SK-N-SH (cell line): ENCODE results near the gene YIF1B. TPM values are rescaled to one million over a fixed set of nuclear protein-coding genes. Genes with fewer than 3 reads are reported as not detected.

ENCODE experiments used
- CTCF ChIA-PET: fragments of 300-600, 350-600 bp; formaldehyde crosslinking; extraction: SDS; loops from one replicate; lab custom pipeline; 2021; lab: Yijun Ruan, JAX
- POLR2A ChIA-PET: fragments of 350-600 bp; sonication (Branson Sonifier 250); formaldehyde crosslinking; extraction: SDS; loops from one replicate; lab custom pipeline; 2020; ENCODE audit warnings: antibody characterized with exemption, inconsistent platforms; lab: Yijun Ruan, JAX
- DNase-seq: peaks from one replicate; pipeline ENCODE4 v3.0.0; 2012
- H2AFZ ChIP-seq: fragments of 200-600 bp; sonication (generic); 2 replicates; pipeline ENCODE4 v1.8.1; 2016; ENCODE audit warnings: antibody characterized with exemption, mild to moderate bottlenecking, low read depth
- H3F3A ChIP-seq: fragments of 200-600 bp; sonication (generic); replicated peaks from 2 replicates; pipeline ENCODE3; 2016; ENCODE audit warnings: antibody characterized with exemption, mild to moderate bottlenecking; ENCODE audit not compliant: insufficient read depth
- H3K27ac ChIP-seq, 2 experiments: fragments of 200-500 bp in 1 of 2; fragments of 200-600 bp in 1 of 2; sonication (Bioruptor generic) in 1 of 2; sonication (generic), shearing (Covaris generic) in 1 of 2; 2 replicates each; pipeline versions ENCODE4 v1.5.1 to v1.6.1; 2014 to 2016; ENCODE audit warnings: low read depth in 2 of 2, inconsistent platforms in 1 of 2, low read length in 1 of 2, mild to moderate bottlenecking in 1 of 2, mixed read lengths in 1 of 2
- H3K27me3 ChIP-seq: fragments of 200-600 bp; sonication (generic), shearing (Covaris generic); 2 replicates; pipeline ENCODE4 v1.6.1; 2016; ENCODE audit warnings: mixed run types; ENCODE audit not compliant: insufficient read depth
- H3K36me3 ChIP-seq, 2 experiments: fragments of 200-500 bp in 1 of 2; fragments of 200-600 bp in 1 of 2; sonication (Bioruptor generic) in 1 of 2; sonication (generic) in 1 of 2; replicated peaks in 1 of 2; 2 replicates each; pipeline versions ENCODE3 to v1.5.1; 2014 to 2016; ENCODE audit warnings: low read length in 1 of 2, mild to moderate bottlenecking in 1 of 2; ENCODE audit not compliant: insufficient read depth in 2 of 2, control insufficient read depth in 1 of 2
- H3K4me1 ChIP-seq, 2 experiments: fragments of 200-500 bp in 1 of 2; fragments of 200-600 bp in 1 of 2; sonication (Bioruptor generic) in 1 of 2; sonication (generic), shearing (Covaris generic) in 1 of 2; 2 replicates each; pipeline versions ENCODE4 v1.5.1 to v1.6.1; 2014 to 2016; ENCODE audit warnings: low read depth in 1 of 2, low read length in 1 of 2, mixed run types in 1 of 2; ENCODE audit not compliant: insufficient read depth in 2 of 2, control insufficient read depth in 1 of 2
- H3K4me2 ChIP-seq: fragments of 200-600 bp; sonication (generic), shearing (Covaris generic); 2 replicates; pipeline ENCODE4 v1.6.1; 2017; ENCODE audit warnings: mixed run types
- H3K4me3 ChIP-seq, 2 experiments: fragments of 200-500 bp in 1 of 2; fragments of 200-600 bp in 1 of 2; sonication (Bioruptor generic) in 1 of 2; sonication (generic), shearing (Covaris generic) in 1 of 2; 2 replicates each; pipeline versions ENCODE4 v1.5.1 to v1.8.1; 2014 to 2016; ENCODE audit warnings: low read depth in 2 of 2, inconsistent platforms in 1 of 2, low read length in 1 of 2, mild to moderate bottlenecking in 1 of 2, mixed read lengths in 1 of 2, moderate library complexity in 1 of 2
- H3K79me2 ChIP-seq: fragments of 200-600 bp; sonication (generic); 2 replicates; pipeline ENCODE4 v1.8.1; 2017; ENCODE audit warnings: mild to moderate bottlenecking; ENCODE audit not compliant: insufficient read depth
- H3K9ac ChIP-seq: fragments of 200-600 bp; sonication (generic); 2 replicates; pipeline ENCODE4 v1.6.1; 2017; ENCODE audit warnings: mixed run types
- H3K9me2 ChIP-seq: fragments of 200-600 bp; sonication (generic); 2 replicates; pipeline ENCODE4 v1.6.1; 2017; ENCODE audit warnings: mixed run types
- H3K9me3 ChIP-seq: fragments of 200-600 bp; sonication (generic); 2 replicates; pipeline ENCODE4 v1.6.1; 2017; ENCODE audit warnings: mixed run types, mild to moderate bottlenecking, moderate library complexity
- H4K20me1 ChIP-seq: fragments of 200-600 bp; sonication (generic); 2 replicates; pipeline ENCODE4 v1.6.1; 2017; ENCODE audit warnings: mild to moderate bottlenecking, mixed run types; ENCODE audit not compliant: insufficient read depth
- ELF1 ChIP-seq: IDR thresholded peaks from 2 replicates; pipeline ENCODE4 v1.4.0; 2012
- EZH2phosphoT487 ChIP-seq: fragments of 200-600 bp; sonication (generic); IDR thresholded peaks from 2 replicates; pipeline ENCODE4 v1.6.1; 2017; ENCODE audit warnings: low read depth, mixed run types, mild to moderate bottlenecking, antibody characterized with exemption, moderate library complexity, borderline replicate concordance
- FOXJ3 ChIP-seq: sonication (generic); formaldehyde crosslinking; IDR thresholded peaks from 2 replicates; pipeline ENCODE4 v1.5.1; 2020; ENCODE audit warnings: mild to moderate bottlenecking, missing genetic modification reagents
- GATA2 ChIP-seq: sonication (generic); formaldehyde crosslinking; IDR thresholded peaks from 2 replicates; pipeline ENCODE4 v1.5.0; 2020; ENCODE audit warnings: mild to moderate bottlenecking, missing genetic modification reagents
- JUND ChIP-seq: IDR thresholded peaks from 2 replicates; pipeline ENCODE4 v1.4.0; 2012
- MEF2A ChIP-seq: IDR thresholded peaks from 2 replicates; pipeline ENCODE4 v1.4.0; 2012; ENCODE audit warnings: low read depth, borderline replicate concordance
- MXI1 ChIP-seq: IDR thresholded peaks from 2 replicates; pipeline ENCODE4 v1.6.1; 2012; ENCODE audit warnings: mild to moderate bottlenecking, low read depth, low read length, improper control_type of control experiment
- NRF1 ChIP-seq: IDR thresholded peaks from 2 replicates; pipeline ENCODE4 v1.6.1; 2012; ENCODE audit warnings: low read depth, mild to moderate bottlenecking, low read length
- RCOR1 ChIP-seq: fragments of 150-350 bp; IDR thresholded peaks from 2 replicates; pipeline ENCODE4 v1.6.1; 2017; ENCODE audit warnings: antibody characterized with exemption, low read length
- REST ChIP-seq: IDR thresholded peaks from 2 replicates; pipeline ENCODE4 v1.6.1; 2012; ENCODE audit warnings: mild to moderate bottlenecking, low read depth, low read length, moderate library complexity
- SIN3A ChIP-seq: IDR thresholded peaks from 2 replicates; pipeline ENCODE4 v1.6.1; 2012; ENCODE audit warnings: low read depth, mild to moderate bottlenecking, low read length, moderate library complexity, borderline replicate concordance
- USF2 ChIP-seq: fragments of 150-350 bp; IDR thresholded peaks from 2 replicates; pipeline ENCODE4 v1.6.1; 2017; ENCODE audit warnings: antibody characterized with exemption, low read length, low read depth, borderline replicate concordance
- WGBS: methylation state at CpG from one replicate; pipeline ENCODE4 v1.1.6; 2017; ENCODE audit warnings: low lambda C conversion rate; 5-methylcytosine and 5-hydroxymethylcytosine counted together
- polyA plus RNA-seq, 3 experiments: library from polyadenylated mRNA; depleted of rRNA; stranded (reverse); fragments of >200 nt; gene quantifications; 2 replicates each; pipeline ENCODE4 v1.2.3, GENCODE V29; 2012
- TF ChIP-seq, protein P1 (sequence below): IDR thresholded peaks from 2 replicates; pipeline ENCODE4 v1.4.0; 2012; ENCODE audit warnings: low read depth
- TF ChIP-seq, protein P2 (sequence below): fragments of 150-350 bp; IDR thresholded peaks from 2 replicates; pipeline ENCODE4 v1.6.1; 2016; ENCODE audit warnings: mild to moderate bottlenecking, low read depth, low read length
- TF ChIP-seq, protein P3 (sequence below): IDR thresholded peaks from 2 replicates; pipeline ENCODE4 v1.4.0; 2012; ENCODE audit warnings: low read depth, borderline replicate concordance

Gene YIF1B
- polyA plus RNA-seq, 1 of the 3 experiments (the other 2 are of a cell fraction): 121 TPM

DNA sequence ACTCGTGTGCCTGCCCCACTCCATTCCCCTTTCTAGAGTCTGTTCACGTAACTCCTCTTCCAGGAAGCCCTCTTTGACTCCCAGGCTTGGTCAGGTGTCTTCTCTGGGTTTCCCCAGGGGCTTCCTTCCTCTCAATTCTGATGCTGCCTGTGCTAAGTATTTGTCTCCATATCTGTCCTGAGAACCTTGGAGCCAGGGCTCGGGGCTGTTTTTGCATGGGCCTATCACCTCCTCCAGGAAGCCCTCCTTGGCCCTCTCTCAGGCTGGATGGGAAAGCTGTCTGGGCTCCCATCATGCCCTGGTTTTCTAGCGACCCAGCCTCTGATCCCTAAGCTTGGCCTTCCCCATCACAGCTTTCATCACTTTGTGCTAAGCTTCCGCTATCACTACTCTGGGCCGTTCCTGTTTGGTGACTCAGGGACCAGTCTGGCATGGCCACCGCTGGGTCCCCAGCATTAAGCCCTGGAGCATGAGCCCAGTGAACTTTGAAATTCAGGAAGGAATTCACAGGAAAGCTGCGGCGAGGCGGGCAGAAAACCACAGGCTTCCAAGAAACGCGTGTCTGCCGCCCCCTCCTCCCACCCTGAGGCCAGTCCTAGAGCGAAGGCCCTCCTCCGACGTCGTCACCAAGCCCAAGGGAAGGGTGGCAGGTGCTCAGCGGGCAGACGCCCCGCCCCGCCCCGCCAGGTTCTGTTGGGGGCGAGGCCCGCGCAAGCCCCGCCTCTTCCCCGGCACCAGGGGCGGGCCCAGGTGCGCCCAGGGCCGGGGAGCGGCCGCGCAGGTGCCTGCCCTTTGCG, 51.9 kb downstream of the YIF1B start (continued):
- TF ChIP-seq REST (no peak), SIN3A (no peak), MXI1 (no peak), JUND (no peak), GATA2 (CRISPR knock-in tag) (no peak), RCOR1 (no peak), MEF2A (no peak)
- TF ChIP-seq, protein P1, sequence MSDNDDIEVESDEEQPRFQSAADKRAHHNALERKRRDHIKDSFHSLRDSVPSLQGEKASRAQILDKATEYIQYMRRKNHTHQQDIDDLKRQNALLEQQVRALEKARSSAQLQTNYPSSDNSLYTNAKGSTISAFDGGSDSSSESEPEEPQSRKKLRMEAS: no peak
- TF ChIP-seq, protein P2, sequence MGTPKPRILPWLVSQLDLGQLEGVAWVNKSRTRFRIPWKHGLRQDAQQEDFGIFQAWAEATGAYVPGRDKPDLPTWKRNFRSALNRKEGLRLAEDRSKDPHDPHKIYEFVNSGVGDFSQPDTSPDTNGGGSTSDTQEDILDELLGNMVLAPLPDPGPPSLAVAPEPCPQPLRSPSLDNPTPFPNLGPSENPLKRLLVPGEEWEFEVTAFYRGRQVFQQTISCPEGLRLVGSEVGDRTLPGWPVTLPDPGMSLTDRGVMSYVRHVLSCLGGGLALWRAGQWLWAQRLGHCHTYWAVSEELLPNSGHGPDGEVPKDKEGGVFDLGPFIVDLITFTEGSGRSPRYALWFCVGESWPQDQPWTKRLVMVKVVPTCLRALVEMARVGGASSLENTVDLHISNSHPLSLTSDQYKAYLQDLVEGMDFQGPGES: no peak

- no peak overlapping the region for H2AFZ ChIP-seq
- 95% methylated on average over 7 of the region's 7 CpGs for WGBS
- H3F3A ChIP-seq: no peaks in the 10 kb centered on the region
- H3K79me2 ChIP-seq: no peaks in the 10 kb centered on the region
- peaks cover 0 to 9% of the 10 kb centered on the region in 2 experiments; a peak in 1 of 4 replicates for H3K4me1 ChIP-seq
- H3K27me3 ChIP-seq: no peaks in the 10 kb centered on the region
- DNase-seq: no peak
- no peaks in the 10 kb centered on the region for H4K20me1 ChIP-seq
- H3K4me2 ChIP-seq: no peak overlapping the region
- no peaks in the 10 kb centered on the region for H3K9me2 ChIP-seq
- TF ChIP-seq NRF1: no peak
- TF ChIP-seq USF2: no peak
- TF ChIP-seq, protein P2: no peak
- TF ChIP-seq EZH2phosphoT487: no peak
- no peak for TF ChIP-seq ELF1
- TF ChIP-seq FOXJ3 (CRISPR knock-in tag): no peak
- TF ChIP-seq SIN3A: no peak
- no peak for TF ChIP-seq MXI1
- TF ChIP-seq JUND: no peak
- TF ChIP-seq, protein P3, sequence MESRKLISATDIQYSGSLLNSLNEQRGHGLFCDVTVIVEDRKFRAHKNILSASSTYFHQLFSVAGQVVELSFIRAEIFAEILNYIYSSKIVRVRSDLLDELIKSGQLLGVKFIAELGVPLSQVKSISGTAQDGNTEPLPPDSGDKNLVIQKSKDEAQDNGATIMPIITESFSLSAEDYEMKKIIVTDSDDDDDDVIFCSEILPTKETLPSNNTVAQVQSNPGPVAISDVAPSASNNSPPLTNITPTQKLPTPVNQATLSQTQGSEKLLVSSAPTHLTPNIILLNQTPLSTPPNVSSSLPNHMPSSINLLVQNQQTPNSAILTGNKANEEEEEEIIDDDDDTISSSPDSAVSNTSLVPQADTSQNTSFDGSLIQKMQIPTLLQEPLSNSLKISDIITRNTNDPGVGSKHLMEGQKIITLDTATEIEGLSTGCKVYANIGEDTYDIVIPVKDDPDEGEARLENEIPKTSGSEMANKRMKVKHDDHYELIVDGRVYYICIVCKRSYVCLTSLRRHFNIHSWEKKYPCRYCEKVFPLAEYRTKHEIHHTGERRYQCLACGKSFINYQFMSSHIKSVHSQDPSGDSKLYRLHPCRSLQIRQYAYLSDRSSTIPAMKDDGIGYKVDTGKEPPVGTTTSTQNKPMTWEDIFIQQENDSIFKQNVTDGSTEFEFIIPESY: no peak
- H3K4me3 ChIP-seq: no peak overlapping the region
- no peaks in the 10 kb centered on the region for H3K9me3 ChIP-seq
- H3K27ac ChIP-seq: no peak overlapping the region
- ChIA-PET CTCF (interaction anchor here (1.0 kb wide), 1 partner anchor 360 kb away, joined by 3 read pairs; no protein-coding TSS in a partner anchor), POLR2A (no interaction called here)
- H3K36me3 ChIP-seq: no peaks in the 10 kb centered on the region
- H3K9ac ChIP-seq: no peak overlapping the region
These were observed 53.0 kb downstream of the YIF1B start for GRCh38 chr19:38262585-38263268.
